ENCODE data around the gene ZNF598. TPM values are rescaled to one million over a fixed set of nuclear protein-coding genes. Genes with fewer than 3 reads are reported as not detected.

The ZNF598 gene
- total RNA-seq, 4 donors from 2014 or later = 28.3 to 145 (median 42.0) TPM

GRCh38 chr16:1977875-1978268 is 31.7 kb downstream of the ZNF598 start:
- intact Hi-C loops (cut with DNase I; ENCODE audit: low total_unique reads) = no loop called here
- Histone ChIP-seq H3K27me3 (peaks cover 44% of the 10 kb centered on the region), H3K4me1 (peaks cover 4 to 45% (median 38%) of the 10 kb centered on the region in 4 donors), H3K4me3 (no peak overlapping the region), H3K9me3 (no peaks in the 10 kb centered on the region), H3K27ac (no peak overlapping the region), H3K36me3 (peaks cover 0 to 12% (median 7%) of the 10 kb centered on the region in 4 donors)
- DNase-seq = no peak
- TF ChIP-seq POLR2A (IDR thresholded peaks at IDR 0.05) (no peak), POLR2AphosphoS5 (IDR thresholded peaks at IDR 0.05) (no peak), EP300 (IDR thresholded peaks at IDR 0.05; ENCODE audit: low read depth) (no peak)
- TF ChIP-seq, protein P1, sequence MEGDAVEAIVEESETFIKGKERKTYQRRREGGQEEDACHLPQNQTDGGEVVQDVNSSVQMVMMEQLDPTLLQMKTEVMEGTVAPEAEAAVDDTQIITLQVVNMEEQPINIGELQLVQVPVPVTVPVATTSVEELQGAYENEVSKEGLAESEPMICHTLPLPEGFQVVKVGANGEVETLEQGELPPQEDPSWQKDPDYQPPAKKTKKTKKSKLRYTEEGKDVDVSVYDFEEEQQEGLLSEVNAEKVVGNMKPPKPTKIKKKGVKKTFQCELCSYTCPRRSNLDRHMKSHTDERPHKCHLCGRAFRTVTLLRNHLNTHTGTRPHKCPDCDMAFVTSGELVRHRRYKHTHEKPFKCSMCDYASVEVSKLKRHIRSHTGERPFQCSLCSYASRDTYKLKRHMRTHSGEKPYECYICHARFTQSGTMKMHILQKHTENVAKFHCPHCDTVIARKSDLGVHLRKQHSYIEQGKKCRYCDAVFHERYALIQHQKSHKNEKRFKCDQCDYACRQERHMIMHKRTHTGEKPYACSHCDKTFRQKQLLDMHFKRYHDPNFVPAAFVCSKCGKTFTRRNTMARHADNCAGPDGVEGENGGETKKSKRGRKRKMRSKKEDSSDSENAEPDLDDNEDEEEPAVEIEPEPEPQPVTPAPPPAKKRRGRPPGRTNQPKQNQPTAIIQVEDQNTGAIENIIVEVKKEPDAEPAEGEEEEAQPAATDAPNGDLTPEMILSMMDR (IDR thresholded peaks at IDR 0.05) = no peak
- in situ Hi-C loops (cut with MboI; ENCODE audit: low pct_ligation_motif_present in 1 of 4, low pct_unique_long_range_greater_than_20kb in 1 of 4, low sequenced_read_pairs in 3 of 4) = no loop called here
- WGBS, 2 donors (ENCODE audit: low coverage in 1 of 2) = 89% methylated on average over 13 of the region's 18 CpGs; no CpG with 5 or more reads in 1 of the 2 donors

DNA sequence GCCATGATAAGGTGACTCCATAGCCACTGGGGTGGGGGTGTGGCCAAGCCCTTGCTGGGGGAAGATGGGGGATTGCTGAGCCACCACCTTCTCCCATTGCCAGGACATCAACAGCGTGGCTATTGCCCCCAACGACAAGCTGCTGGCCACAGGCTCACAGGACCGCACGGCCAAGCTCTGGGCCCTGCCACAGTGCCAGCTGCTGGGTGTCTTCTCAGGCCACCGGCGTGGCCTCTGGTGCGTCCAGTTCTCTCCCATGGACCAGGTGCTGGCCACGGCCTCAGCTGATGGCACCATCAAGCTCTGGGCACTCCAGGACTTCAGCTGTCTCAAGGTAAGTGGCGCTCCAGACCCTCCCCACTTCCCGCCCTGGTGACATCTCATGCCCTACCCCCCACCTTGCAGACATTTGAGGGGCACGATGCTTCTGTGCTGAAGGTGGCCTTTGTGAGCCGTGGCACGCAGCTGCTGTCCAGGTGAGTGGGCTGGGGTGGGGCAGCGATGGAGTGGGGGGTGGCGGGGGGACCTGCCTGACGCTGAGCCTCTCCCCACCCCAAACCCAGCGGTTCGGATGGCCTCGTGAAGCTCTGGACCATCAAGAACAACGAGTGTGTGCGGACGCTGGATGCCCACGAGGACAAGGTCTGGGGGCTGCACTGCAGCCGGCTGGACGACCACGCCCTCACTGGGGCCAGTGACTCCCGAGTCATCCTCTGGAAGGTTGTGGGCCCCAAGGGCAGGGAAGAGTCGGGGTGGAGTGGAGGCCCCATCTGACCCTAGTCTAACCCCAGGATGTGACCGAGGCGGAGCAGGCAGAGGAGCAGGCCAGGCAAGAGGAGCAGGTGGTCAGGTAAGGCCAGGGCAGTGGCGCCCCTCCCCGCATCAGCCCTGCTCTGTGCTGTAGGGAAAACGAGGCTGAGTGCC is 32.4 kb downstream of the ZNF598 start:
- peaks cover 44% of the 10 kb centered on the region for H3K27me3 ChIP-seq
- intact Hi-C loops (cut with DNase I; ENCODE audit: low total_unique reads) = no loop called here
- no peak for DNase-seq

GRCh38 chr16:1976216-1976520 is 33.5 kb downstream of the ZNF598 start:
- H3K4me3 ChIP-seq = no peak overlapping the region
- WGBS, 2 donors (ENCODE audit: low coverage in 1 of 2) = 94% methylated on average over 8 of the region's 8 CpGs; no CpG with 5 or more reads in 1 of the 2 donors
- no peaks in the 10 kb centered on the region for H3K9me3 ChIP-seq
- TF ChIP-seq POLR2A (IDR thresholded peaks at IDR 0.05) = no peak
- TF ChIP-seq, protein P1 (IDR thresholded peaks at IDR 0.05) = no peak
- TF ChIP-seq POLR2AphosphoS5 (IDR thresholded peaks at IDR 0.05) = no peak
- no peak for TF ChIP-seq EP300 (IDR thresholded peaks at IDR 0.05; ENCODE audit: low read depth)
- no peak for DNase-seq
- peaks cover 7 to 38% (median 34%) of the 10 kb centered on the region in 4 donors for H3K4me1 ChIP-seq
- intact Hi-C loops (cut with DNase I; ENCODE audit: low total_unique reads) = no loop called here
- in situ Hi-C loops (cut with MboI; ENCODE audit: low pct_ligation_motif_present in 1 of 4, low pct_unique_long_range_greater_than_20kb in 1 of 4, low sequenced_read_pairs in 3 of 4) = no loop called here
- H3K27ac ChIP-seq = no peak overlapping the region
- peaks cover 0 to 12% (median 7%) of the 10 kb centered on the region in 4 donors for H3K36me3 ChIP-seq
- peaks cover 34% of the 10 kb centered on the region for H3K27me3 ChIP-seq

More for the DNA sequence above, 32.4 kb downstream of the ZNF598 start:
- Histone ChIP-seq H3K27ac (no peak overlapping the region), H3K4me1 (peaks cover 7 to 44% (median 37%) of the 10 kb centered on the region in 4 donors), H3K4me3 (no peak overlapping the region), H3K9me3 (no peaks in the 10 kb centered on the region), H3K36me3 (peaks cover 0 to 12% (median 7%) of the 10 kb centered on the region in 4 donors)
- no peak for TF ChIP-seq EP300 (IDR thresholded peaks at IDR 0.05; ENCODE audit: low read depth)
- TF ChIP-seq POLR2AphosphoS5 (IDR thresholded peaks at IDR 0.05) = no peak
- no peak for TF ChIP-seq POLR2A (IDR thresholded peaks at IDR 0.05)
- TF ChIP-seq, protein P1 (IDR thresholded peaks at IDR 0.05) = no peak
- 92% methylated on average over 29 of the region's 33 CpGs; no CpG with 5 or more reads in 1 of the 2 donors for WGBS, 2 donors (ENCODE audit: low coverage in 1 of 2)
- in situ Hi-C loops (cut with MboI; ENCODE audit: low pct_ligation_motif_present in 1 of 4, low pct_unique_long_range_greater_than_20kb in 1 of 4, low sequenced_read_pairs in 3 of 4) = no loop called here

DNA sequence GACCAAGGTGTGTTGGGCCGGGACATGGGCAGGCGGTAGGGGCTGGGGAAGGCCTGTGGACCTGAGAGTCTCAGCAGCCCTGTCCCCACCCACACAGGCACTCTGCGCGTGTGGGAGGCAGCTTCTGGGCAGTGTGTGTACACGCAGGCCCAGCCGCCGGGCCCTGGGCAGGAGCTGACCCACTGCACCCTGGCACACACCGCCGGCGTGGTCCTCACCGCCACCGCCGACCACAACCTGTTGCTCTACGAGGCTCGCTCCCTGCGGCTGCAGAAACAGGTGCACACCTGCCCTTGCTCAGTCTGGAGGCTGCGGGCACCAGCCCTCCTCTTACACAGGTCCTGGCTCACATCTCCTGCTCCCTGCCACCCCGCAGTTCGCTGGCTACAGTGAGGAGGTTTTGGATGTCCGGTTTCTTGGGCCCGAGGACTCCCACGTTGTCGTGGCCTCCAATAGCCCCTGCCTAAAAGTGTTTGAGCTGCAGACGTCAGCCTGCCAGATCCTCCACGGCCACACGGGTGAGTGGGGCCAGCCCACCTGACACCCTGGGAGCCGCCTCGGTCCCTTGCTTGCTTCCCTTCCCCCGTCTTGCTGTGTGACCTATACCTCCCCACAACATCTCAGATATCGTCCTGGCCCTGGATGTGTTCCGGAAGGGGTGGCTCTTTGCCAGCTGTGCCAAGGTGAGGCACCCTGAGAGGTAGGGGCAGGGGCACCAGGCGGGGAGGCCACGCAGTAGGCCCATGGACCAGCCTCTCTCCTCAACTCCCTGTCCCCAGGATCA is 34.0 kb downstream of the ZNF598 start:
- WGBS, 2 donors (ENCODE audit: low coverage in 1 of 2) = 90% methylated on average over 33 of the region's 33 CpGs; no CpG with 5 or more reads in 1 of the 2 donors
- in situ Hi-C loops (cut with MboI; ENCODE audit: low pct_ligation_motif_present in 1 of 4, low pct_unique_long_range_greater_than_20kb in 1 of 4, low sequenced_read_pairs in 3 of 4) = no loop called here

More for the DNA sequence above, 34.0 kb downstream of the ZNF598 start:
- DNase-seq = no peak
- Histone ChIP-seq H3K36me3 (peaks cover 0 to 12% (median 7%) of the 10 kb centered on the region in 4 donors), H3K27me3 (peaks cover 28% of the 10 kb centered on the region), H3K27ac (no peak overlapping the region), H3K4me3 (no peak overlapping the region), H3K9me3 (no peaks in the 10 kb centered on the region), H3K4me1 (peaks cover 11 to 38% (median 34%) of the 10 kb centered on the region in 4 donors)
- TF ChIP-seq EP300 (IDR thresholded peaks at IDR 0.05; ENCODE audit: low read depth) (no peak), POLR2A (IDR thresholded peaks at IDR 0.05) (no peak), POLR2AphosphoS5 (IDR thresholded peaks at IDR 0.05) (no peak)
- TF ChIP-seq, protein P1 (IDR thresholded peaks at IDR 0.05) = no peak
- intact Hi-C loops (cut with DNase I; ENCODE audit: low total_unique reads) = no loop called here
